ENCODE measurements around the gene SECISBP2. TPM values are rescaled to one million over a fixed set of nuclear protein-coding genes. Genes with fewer than 3 reads are reported as not detected.
"Not testable (repeated sequence)": the region's sequence is repeated elsewhere in the genome, so short reads cannot be mapped to it uniquely, and the experiment has no call there.

Gene SECISBP2
- total RNA-seq, 4 donors from 2014 or later: 41.8 to 76.0 (median 59.8) TPM

DNA sequence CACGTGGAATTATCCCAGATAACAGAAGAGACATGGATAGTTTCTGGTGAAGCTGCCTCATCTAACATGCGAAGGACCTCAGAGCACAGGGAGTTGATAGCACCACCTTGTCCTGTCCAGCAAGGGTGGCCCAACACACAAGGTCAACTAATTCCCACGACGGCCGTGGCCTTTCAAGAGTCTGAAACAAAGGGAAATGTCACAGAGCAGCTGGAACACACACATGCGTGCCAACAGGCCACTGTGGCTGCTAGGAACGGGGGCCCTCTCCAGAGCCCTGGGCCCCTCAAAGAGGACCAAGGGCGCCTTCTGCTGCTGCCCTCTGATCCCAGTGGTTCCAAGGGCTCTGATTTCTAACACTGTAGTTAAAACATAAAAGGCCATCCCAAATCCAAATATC is 50.7 kb downstream of the SECISBP2 start:
- no peaks in the 10 kb centered on the region for H3K4me1 ChIP-seq
- TF ChIP-seq, protein P1, sequence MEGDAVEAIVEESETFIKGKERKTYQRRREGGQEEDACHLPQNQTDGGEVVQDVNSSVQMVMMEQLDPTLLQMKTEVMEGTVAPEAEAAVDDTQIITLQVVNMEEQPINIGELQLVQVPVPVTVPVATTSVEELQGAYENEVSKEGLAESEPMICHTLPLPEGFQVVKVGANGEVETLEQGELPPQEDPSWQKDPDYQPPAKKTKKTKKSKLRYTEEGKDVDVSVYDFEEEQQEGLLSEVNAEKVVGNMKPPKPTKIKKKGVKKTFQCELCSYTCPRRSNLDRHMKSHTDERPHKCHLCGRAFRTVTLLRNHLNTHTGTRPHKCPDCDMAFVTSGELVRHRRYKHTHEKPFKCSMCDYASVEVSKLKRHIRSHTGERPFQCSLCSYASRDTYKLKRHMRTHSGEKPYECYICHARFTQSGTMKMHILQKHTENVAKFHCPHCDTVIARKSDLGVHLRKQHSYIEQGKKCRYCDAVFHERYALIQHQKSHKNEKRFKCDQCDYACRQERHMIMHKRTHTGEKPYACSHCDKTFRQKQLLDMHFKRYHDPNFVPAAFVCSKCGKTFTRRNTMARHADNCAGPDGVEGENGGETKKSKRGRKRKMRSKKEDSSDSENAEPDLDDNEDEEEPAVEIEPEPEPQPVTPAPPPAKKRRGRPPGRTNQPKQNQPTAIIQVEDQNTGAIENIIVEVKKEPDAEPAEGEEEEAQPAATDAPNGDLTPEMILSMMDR (IDR thresholded peaks at IDR 0.05): no peak
- TF ChIP-seq POLR2A (IDR thresholded peaks at IDR 0.05): no peak
- no peak overlapping the region for H3K4me3 ChIP-seq
- no peaks in the 10 kb centered on the region for H3K36me3 ChIP-seq
- H3K27me3 ChIP-seq: no peaks in the 10 kb centered on the region
- H3K9me3 ChIP-seq: no peaks in the 10 kb centered on the region
- intact Hi-C loops (cut with DNase I; ENCODE audit: low total_unique reads): no loop called here
- H3K27ac ChIP-seq: no peak overlapping the region
- no peak for DNase-seq

DNA sequence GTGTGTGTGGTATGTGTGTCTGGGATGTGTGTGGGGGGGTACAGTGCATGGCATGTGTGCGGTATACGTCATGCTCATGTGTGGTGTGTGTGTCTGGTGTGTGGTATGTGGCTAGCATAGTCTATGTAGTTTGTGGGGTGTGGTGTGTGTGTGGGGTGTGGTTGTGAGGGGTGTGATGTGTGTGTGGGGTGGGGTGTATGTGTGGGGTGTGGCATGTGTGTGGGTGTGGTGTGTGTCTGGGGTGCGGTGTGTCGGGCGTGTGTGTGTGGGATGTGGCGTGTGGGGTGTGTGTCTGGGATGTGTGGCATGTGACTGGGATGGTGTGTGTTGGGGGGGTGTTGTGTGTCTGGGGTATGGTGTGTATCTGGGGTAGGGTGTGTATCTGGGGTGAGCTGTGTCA is 52.3 kb downstream of the SECISBP2 start:
- H3K4me1 ChIP-seq: no peaks in the 10 kb centered on the region
- H3K36me3 ChIP-seq: no peaks in the 10 kb centered on the region
- no peak overlapping the region for H3K27ac ChIP-seq
- no peaks in the 10 kb centered on the region for H3K27me3 ChIP-seq
- H3K4me3 ChIP-seq: no peak overlapping the region
- no peaks in the 10 kb centered on the region for H3K9me3 ChIP-seq
- DNase-seq: no peak
- TF ChIP-seq, protein P1 (IDR thresholded peaks at IDR 0.05): no peak
- no peak for TF ChIP-seq POLR2A (IDR thresholded peaks at IDR 0.05)
- intact Hi-C loops (cut with DNase I; ENCODE audit: low total_unique reads): no loop called here

DNA sequence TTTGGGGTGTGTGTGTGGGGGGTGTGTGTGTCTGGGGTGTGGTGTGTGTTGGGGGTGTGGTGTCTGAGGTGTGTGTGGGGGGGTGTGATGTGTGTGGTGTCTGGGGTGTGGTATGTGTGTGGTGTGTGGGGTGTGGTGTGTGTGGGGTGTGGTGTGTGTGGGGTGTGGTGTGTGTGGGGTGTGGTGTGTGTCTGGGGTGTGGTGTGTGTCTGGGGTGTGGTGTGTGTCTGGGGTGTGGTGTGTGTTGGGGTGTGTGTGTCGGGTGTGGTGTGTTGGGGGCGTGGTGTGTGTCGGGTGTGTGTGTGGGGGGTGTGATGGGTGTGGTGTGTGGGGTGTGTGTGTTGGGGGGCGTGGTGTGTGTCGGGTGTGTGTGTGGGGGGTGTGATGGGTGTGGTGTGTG is 53.5 kb downstream of the SECISBP2 start:
- H3K36me3 ChIP-seq; intact Hi-C loops (cut with DNase I; ENCODE audit: low total_unique reads); H3K4me3 ChIP-seq; H3K4me1 ChIP-seq; H3K27me3 ChIP-seq; H3K27ac ChIP-seq; H3K9me3 ChIP-seq: not testable (repeated sequence)
- peak in 1 of 2 donors; percentile 47 for DNase-seq

DNA sequence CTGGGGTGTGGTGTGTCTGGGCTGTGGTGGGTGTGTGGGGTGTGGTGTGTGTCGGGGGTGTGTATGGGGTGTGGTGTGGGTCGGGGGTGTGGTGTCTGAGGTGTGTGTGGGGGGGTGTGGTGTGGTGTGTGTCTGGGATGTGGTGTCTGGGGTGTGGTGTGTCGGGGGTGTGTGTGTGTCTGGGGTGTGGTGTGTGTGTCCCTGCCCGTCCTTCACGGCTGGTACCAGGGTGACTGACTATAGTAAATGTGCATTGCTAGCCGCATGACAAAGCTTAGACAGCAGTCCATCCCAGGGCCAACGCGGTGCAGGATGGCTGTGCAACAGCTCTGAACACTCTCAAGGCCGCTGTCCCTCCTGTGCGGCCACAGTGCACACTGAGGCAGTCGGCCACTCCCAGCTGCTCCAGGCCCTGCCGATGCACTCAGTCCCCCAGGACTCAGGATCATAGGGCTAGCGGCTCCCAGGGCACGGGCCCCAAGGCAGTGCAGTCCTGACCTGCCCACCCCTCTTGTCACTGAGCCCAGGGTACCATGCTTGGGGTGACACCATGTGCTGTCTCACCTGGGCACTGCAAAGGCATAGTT is 54.0 kb downstream of the SECISBP2 start:
- no peaks in the 10 kb centered on the region for H3K4me1 ChIP-seq
- no peak overlapping the region for H3K27ac ChIP-seq
- H3K36me3 ChIP-seq: no peaks in the 10 kb centered on the region
- intact Hi-C loops (cut with DNase I; ENCODE audit: low total_unique reads): no loop called here
- TF ChIP-seq, protein P1 (IDR thresholded peaks at IDR 0.05): no peak
- no peak for TF ChIP-seq POLR2A (IDR thresholded peaks at IDR 0.05)
- no peaks in the 10 kb centered on the region for H3K27me3 ChIP-seq
- no peak for DNase-seq
- H3K9me3 ChIP-seq: no peaks in the 10 kb centered on the region
- no peak overlapping the region for H3K4me3 ChIP-seq

DNA sequence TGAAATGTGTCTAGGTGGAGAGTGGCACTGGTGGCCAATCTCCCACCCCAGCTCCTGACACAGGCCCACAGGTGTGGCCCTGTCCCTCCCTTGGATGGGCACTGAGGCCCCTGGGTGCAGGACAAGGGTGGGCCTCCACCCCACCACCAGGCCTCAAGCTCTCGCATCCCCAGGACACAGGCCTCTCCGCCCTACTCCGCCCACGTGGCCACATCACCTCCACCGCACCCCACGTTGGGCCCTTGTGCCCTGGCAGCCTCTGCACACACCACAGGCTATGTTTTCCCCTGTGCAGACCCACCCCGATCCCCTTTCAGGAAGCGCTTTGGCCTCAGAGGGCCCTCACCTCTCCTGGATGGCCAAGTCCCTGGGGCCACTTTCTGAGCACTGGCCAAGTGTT is 54.7 kb downstream of the SECISBP2 start:
- H3K4me3 ChIP-seq: no peak overlapping the region
- H3K4me1 ChIP-seq: no peaks in the 10 kb centered on the region
- no peaks in the 10 kb centered on the region for H3K36me3 ChIP-seq
- no peak for DNase-seq
- H3K9me3 ChIP-seq: no peaks in the 10 kb centered on the region
- no peak for TF ChIP-seq POLR2A (IDR thresholded peaks at IDR 0.05)
- TF ChIP-seq, protein P1 (IDR thresholded peaks at IDR 0.05): no peak
- no peak overlapping the region for H3K27ac ChIP-seq
- intact Hi-C loops (cut with DNase I; ENCODE audit: low total_unique reads): no loop called here
- no peaks in the 10 kb centered on the region for H3K27me3 ChIP-seq

DNA sequence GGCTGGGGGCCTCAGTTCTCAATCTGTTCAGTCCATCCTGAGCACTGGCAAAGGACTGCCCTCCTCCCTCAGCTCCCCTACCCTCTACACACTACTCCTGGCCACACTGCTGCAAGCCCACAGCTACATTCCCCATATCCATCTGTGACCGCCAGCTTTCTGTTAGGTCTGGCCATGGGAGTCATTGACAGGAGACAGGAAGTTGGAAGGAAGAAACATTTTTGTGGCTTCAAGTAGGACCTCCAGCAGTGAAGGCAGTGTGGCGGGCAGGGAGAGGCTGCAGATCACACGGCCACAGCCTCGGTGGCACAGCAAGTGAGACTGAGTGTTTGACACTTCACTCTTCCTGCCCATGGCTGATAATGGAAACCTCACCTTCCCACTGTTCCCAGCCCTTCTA is 55.9 kb downstream of the SECISBP2 start:
- Histone ChIP-seq H3K27ac (no peak overlapping the region), H3K27me3 (no peaks in the 10 kb centered on the region), H3K36me3 (no peaks in the 10 kb centered on the region), H3K4me1 (no peaks in the 10 kb centered on the region), H3K4me3 (no peak overlapping the region), H3K9me3 (no peaks in the 10 kb centered on the region)
- no peak for TF ChIP-seq POLR2A (IDR thresholded peaks at IDR 0.05)
- TF ChIP-seq, protein P1 (IDR thresholded peaks at IDR 0.05): no peak
- DNase-seq: no peak
- intact Hi-C loops (cut with DNase I; ENCODE audit: low total_unique reads): no loop called here
